Heart right ventricle (tissue), 16 donors: Measurements from ENCODE around the gene GTF3A. TPM values are rescaled to one million over a fixed set of nuclear protein-coding genes. Genes with fewer than 3 reads are reported as not detected.

Source experiments
- ATAC-seq, 8 donors: fragments of 200-7000 bp; cut with Tn5 transposase; one replicate each; pipeline ENCODE4 v1.9.1; 2020; ENCODE audit warnings: mild to moderate bottlenecking in 8 of 8, moderate library complexity in 8 of 8, moderate number of reproducible peaks in 1 of 8
- DNase-seq, 2 donors: peaks; one replicate each; pipeline ENCODE4 v3.0.0-alpha.2; 2020
- H3K27ac ChIP-seq, 10 donors: fragments of 200-600 bp; sonication (generic) in 2 of 10; one replicate each; pipeline versions ENCODE4 v1.5.0 to v1.8.0; 2020 to 2022; ENCODE audit warnings: mild to moderate bottlenecking in 3 of 10
- H3K27me3 ChIP-seq, 7 donors: fragments of 200-600 bp; one replicate each; pipeline ENCODE4 v1.8.0; 2021 to 2022; ENCODE audit warnings: mild to moderate bottlenecking in 2 of 7
- H3K36me3 ChIP-seq, 9 donors: fragments of 200-600 bp; sonication (generic) in 1 of 9; one replicate each; pipeline versions ENCODE4 v1.5.0 to v1.8.0; 2020 to 2022; ENCODE audit warnings: mild to moderate bottlenecking in 2 of 9
- H3K4me1 ChIP-seq, 9 donors: fragments of 200-600 bp; sonication (generic) in 1 of 9; one replicate each; pipeline versions ENCODE4 v1.5.0 to v1.8.0; 2020 to 2022; ENCODE audit warnings: mild to moderate bottlenecking in 4 of 9
- H3K4me3 ChIP-seq, 10 donors: fragments of 200-600 bp; sonication (generic) in 2 of 10; one replicate each; pipeline versions ENCODE4 v1.5.0 to v1.8.0; 2020 to 2022; ENCODE audit warnings: mild to moderate bottlenecking in 7 of 10, moderate library complexity in 2 of 10
- H3K9me3 ChIP-seq, 11 donors: fragments of 200-600 bp in 10 of 11; sonication (generic) in 2 of 11; one replicate each; pipeline versions ENCODE4 v1.5.0 to v1.8.0; 2013 to 2022; ENCODE audit warnings: mild to moderate bottlenecking in 2 of 11, control low read depth in 1 of 11, moderate library complexity in 1 of 11
- CTCF ChIP-seq, 9 donors: fragments of 200-600 bp; sonication (generic) in 2 of 9; IDR thresholded peaks; one replicate each; pipeline versions ENCODE4 v1.5.0 to v1.8.0; 2021 to 2022; ENCODE audit warnings: antibody characterized with exemption in 9 of 9, mild to moderate bottlenecking in 5 of 9, moderate library complexity in 1 of 9
- WGBS, 2 donors: extraction: QIAGEN DNeasy Blood & Tissue Kit; methylation state at CpG; one replicate each; pipeline ENCODE4 v1.1.7; 2013; ENCODE audit warnings: inconsistent platforms in 1 of 2; 5-methylcytosine and 5-hydroxymethylcytosine counted together
- intact Hi-C, 10 donors: fragments of 100-400 bp; cut with DNase I; formaldehyde crosslinking; loops; one replicate each; pipeline versions ENCODE4 v1.11.1 to v1.14.2; 2022
- polyA plus RNA-seq, 2 donors: library from polyadenylated mRNA; stranded (reverse); fragments of 200-250 nt; gene quantifications; one replicate each; pipeline ENCODE4 v1.2.3, GENCODE V29; 2013
- total RNA-seq, 10 donors: library from RNA; stranded (reverse); fragmentation: NEBNext Ultra II Directional in 3 of 10; extraction: Animal tissue kit (Norgen Biotek cat#: 25700) in 3 of 10; gene quantifications; one replicate each; pipeline versions ENCODE4 v1.2.1 to v1.2.4, GENCODE V29; 2021 to 2023
- donor health status: Arrhythmogenic right ventricular cardiomyopathy.
- donor health status: ischemic (EF 13 %, LVEDD 7.1; RV severe dilation, severe dysfunction).
- donor health status: healthy with polysubstance abuse.
- donor health status: DM: no; HTN: yes; CAD: no.
- donor health status: DM: no; HTN: no; CAD: no.
- donor health status: ischemic (EF 25% LVEDD 6.9; RV normal size, moderate dysfunction).
- donor health status: ischemic (EF 25% LVEDD 5.7; RV mildly dilated, moderate dysfunction).
- donor health status: healthy.
- donor health status: DM: yes; HTN: yes; CAD: no.
- donor health status: Ischemic cardiomyopathy.
- donor health status: ischemic (EF 35%, LVEDD 5.7; RV mildly dilated, moderate dysfunction).
- donor health status: nonischemic (EF 11% LVEDD 7.7; RV severe dilation, severe dysfunction).
- donor health status: DM: yes; HTN: yes; CAD: no.
- donor health status: PGD.
- donor health status: ischemic (EF 29% LVEDD 5.4; RV normal size, mild dysfunction).
- donor health status: nonischemic (EF 23%, LVEDD 6.1; RV moderate dilation, normal function).

Gene GTF3A
- total and polyA plus RNA-seq, 12 donors: 137 to 848 (median 175) TPM

DNA sequence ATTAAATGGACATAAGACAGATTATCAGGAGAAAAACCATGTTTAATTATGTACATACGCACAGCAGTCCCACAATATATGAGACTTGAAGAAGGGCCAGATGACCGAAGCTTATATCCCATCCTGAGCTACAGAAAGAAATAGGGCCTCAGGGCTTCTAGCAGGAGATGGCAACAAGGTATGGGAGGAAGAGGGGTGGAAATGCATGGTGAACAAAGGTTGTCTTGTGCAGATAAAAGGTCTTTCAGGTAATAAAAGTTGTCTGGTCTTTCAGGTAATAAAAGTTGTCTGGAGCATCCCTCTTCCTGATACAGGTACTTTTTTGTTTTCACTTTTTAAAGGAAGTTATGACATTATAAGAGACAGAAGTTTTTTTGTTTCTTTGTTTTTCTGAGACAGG is 15.4 kb upstream of the GTF3A start:
- peaks cover 0 to under 1% (median 0%) of the 10 kb centered on the region in 9 donors for H3K4me1 ChIP-seq
- no peak for TF ChIP-seq CTCF (IDR thresholded peaks at IDR 0.05)
- H3K4me3 ChIP-seq: no peak overlapping the region
- no peak overlapping the region for H3K27ac ChIP-seq
- intact Hi-C loops: loop anchor here in 1 of 10 donors (10.0 kb wide), 1 partner anchor 126 kb away; no protein-coding TSS in a partner anchor
- peaks cover 0 to 9% (median 6%) of the 10 kb centered on the region in 7 donors for H3K27me3 ChIP-seq
- H3K36me3 ChIP-seq: no peaks in the 10 kb centered on the region
- peaks cover 0 to 11% (median 0%) of the 10 kb centered on the region in 11 donors for H3K9me3 ChIP-seq
- DNase-seq (no peak), ATAC-seq (no peak)
- 93 to 96% methylated on average over 2 of the region's 2 CpGs for WGBS, 2 donors

GRCh38 chr13:27411341-27411740 is 13.1 kb upstream of the GTF3A start:
- Histone ChIP-seq H3K4me1 (peaks cover 0 to 18% (median 11%) of the 10 kb centered on the region in 9 donors), H3K36me3 (no peaks in the 10 kb centered on the region), H3K27me3 (peaks cover 0 to 9% (median 6%) of the 10 kb centered on the region in 7 donors), H3K9me3 (peaks cover 0 to 11% (median 0%) of the 10 kb centered on the region in 11 donors), H3K4me3 (no peak overlapping the region), H3K27ac (no peak overlapping the region)
- intact Hi-C loops: loop anchor here in 1 of 10 donors (10.0 kb wide), 1 partner anchor 53 kb away; no protein-coding TSS in a partner anchor
- ATAC-seq (no peak), DNase-seq (no peak)
- no peak for TF ChIP-seq CTCF (IDR thresholded peaks at IDR 0.05)
- 56 to 68% methylated on average over 3 of the region's 3 CpGs for WGBS, 2 donors

DNA sequence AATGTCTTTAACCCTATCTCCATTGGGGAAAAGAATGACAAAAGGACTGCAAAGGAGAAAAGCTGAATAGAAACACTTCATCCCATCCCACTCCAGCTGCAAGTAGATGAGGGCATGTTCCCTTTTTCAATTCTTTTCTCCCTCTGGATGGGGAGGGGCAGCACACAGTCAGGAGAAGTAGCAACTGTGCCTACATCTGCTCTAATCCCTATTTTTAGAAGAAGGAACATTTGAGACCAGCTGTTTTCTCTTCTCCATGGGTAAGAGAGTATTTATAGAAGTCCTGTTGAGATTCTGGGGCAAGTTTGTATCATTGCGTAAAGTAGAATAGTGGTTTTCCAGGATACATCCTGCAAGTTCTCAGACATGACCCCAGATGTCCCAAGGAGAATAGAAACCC is 9.3 kb upstream of the GTF3A start:
- Histone ChIP-seq H3K36me3 (no peaks in the 10 kb centered on the region), H3K4me1 (peaks cover 0 to 18% (median 11%) of the 10 kb centered on the region in 9 donors), H3K4me3 (no peak overlapping the region), H3K27ac (no peak overlapping the region), H3K27me3 (peaks cover 0 to 8% (median under 1%) of the 10 kb centered on the region in 7 donors), H3K9me3 (peaks cover 0 to 3% (median 0%) of the 10 kb centered on the region in 11 donors)
- 39 to 64% methylated on average over 1 of the region's 1 CpG for whole genome bisulfite sequencing, 2 donors
- ATAC-seq: peak; percentile 58 to 87 (median 78)
- intact Hi-C loops: loop anchor here in 1 of 10 donors (10.0 kb wide), 1 partner anchor 50 kb away; no protein-coding TSS in a partner anchor
- DNase-seq: no peak
- no peak for TF ChIP-seq CTCF (IDR thresholded peaks at IDR 0.05)

- H3K4me1 ChIP-seq: peaks cover 0 to 25% (median 12%) of the 10 kb centered on the region in 9 donors
- TF ChIP-seq CTCF (IDR thresholded peaks at IDR 0.05): no peak
- 83 to 91% methylated on average over 1 of the region's 1 CpG for WGBS, 2 donors
- no peaks in the 10 kb centered on the region for H3K36me3 ChIP-seq
- no peak overlapping the region for H3K4me3 ChIP-seq
- H3K27ac ChIP-seq: no peak overlapping the region
- ATAC-seq: no peak
- no peak for DNase-seq
- no peaks in the 10 kb centered on the region for H3K9me3 ChIP-seq
- intact Hi-C loops: loop anchor here in 1 of 10 donors (10.0 kb wide), 1 partner anchor 45 kb away; no protein-coding TSS in a partner anchor
- no peaks in the 10 kb centered on the region for H3K27me3 ChIP-seq
Measured at GRCh38 chr13:27419328-27419727, 5.1 kb upstream of the GTF3A start.
